Tibial nerve (tissue), 4 donors: ENCODE measurements around the gene ZNF423. TPM values are rescaled to one million over a fixed set of nuclear protein-coding genes. Genes with fewer than 3 reads are reported as not detected.

Source experiments
- DNase-seq, 2 donors: peaks; one replicate each; pipeline ENCODE4 v3.0.0-alpha.2; 2019; ENCODE audit warnings: low spot score in 2 of 2
- H3K27ac ChIP-seq, 4 donors: fragments of 200-600 bp; sonication (generic) in 3 of 4; one replicate each; pipeline ENCODE4 v1.5.1; 2017 to 2019; ENCODE audit warnings: mild to moderate bottlenecking in 1 of 4
- H3K27me3 ChIP-seq, 2 donors: fragments of 200-600 bp; sonication (generic) in 1 of 2; one replicate each; pipeline versions ENCODE4 v1.5.1 to v1.6.0; 2017 to 2019
- H3K36me3 ChIP-seq, 3 donors: fragments of 200-600 bp; sonication (generic); one replicate each; pipeline ENCODE4 v1.5.1; 2018 to 2019
- H3K4me1 ChIP-seq, 4 donors: fragments of 200-600 bp; sonication (generic) in 3 of 4; one replicate each; pipeline ENCODE4 v1.5.1; 2017 to 2019
- H3K4me3 ChIP-seq, 4 donors: fragments of 200-600 bp; sonication (generic) in 3 of 4; one replicate each; pipeline ENCODE4 v1.5.1; 2017 to 2019; ENCODE audit warnings: mild to moderate bottlenecking in 1 of 4, moderate library complexity in 1 of 4
- H3K9me3 ChIP-seq, 4 donors: fragments of 200-600 bp; sonication (generic) in 3 of 4; one replicate each; pipeline ENCODE4 v1.5.1; 2017 to 2019
- CTCF ChIP-seq, 5 experiments: fragments of 200-600 bp in 3 of 5; fragments of 450-650 bp in 2 of 5; sonication (generic) in 3 of 5; IDR thresholded peaks; one replicate each; pipeline ENCODE4 v1.5.1; 2016 to 2019; ENCODE audit warnings: antibody characterized with exemption in 5 of 5, mild to moderate bottlenecking in 3 of 5, moderate library complexity in 2 of 5
- EP300 ChIP-seq, 2 donors: sonication (generic); formaldehyde crosslinking; IDR thresholded peaks; one replicate each; pipeline ENCODE4 v1.6.1; 2017; ENCODE audit warnings: antibody characterized with exemption in 2 of 2, mild to moderate bottlenecking in 1 of 2
- POLR2A ChIP-seq, 2 donors: fragments of 450-650 bp; IDR thresholded peaks; one replicate each; pipeline ENCODE4 v1.6.1; 2017; ENCODE audit warnings: antibody characterized with exemption in 2 of 2, mild to moderate bottlenecking in 2 of 2, moderate library complexity in 2 of 2
- WGBS, 2 donors: methylation state at CpG; one replicate each; pipeline ENCODE4 v1.1.5; 2018; 5-methylcytosine and 5-hydroxymethylcytosine counted together
- total RNA-seq, 4 donors: library from RNA; depleted of rRNA; stranded (reverse); fragments of >200 nt; gene quantifications; one replicate each; pipeline ENCODE4 v1.1.0, GENCODE V29; 2016

ZNF423 gene
- total RNA-seq, 4 donors from 2014 or later = 15.9 to 20.5 (median 18.5) TPM

GRCh38 chr16:49844359-49844758, 11.6 kb downstream of the ZNF423 start:
- Histone ChIP-seq H3K36me3 (no peaks in the 10 kb centered on the region), H3K9me3 (no peaks in the 10 kb centered on the region), H3K4me1 (peaks cover 0 to 18% (median under 1%) of the 10 kb centered on the region in 4 donors), H3K4me3 (no peak overlapping the region), H3K27me3 (no peaks in the 10 kb centered on the region), H3K27ac (peak overlapping the region in 1 of 4 donors; percentile 16)
- DNase-seq = no peak
- TF ChIP-seq EP300 (IDR thresholded peaks at IDR 0.05) (no peak), CTCF (IDR thresholded peaks at IDR 0.05) (no peak), POLR2A (IDR thresholded peaks at IDR 0.05) (no peak)
- WGBS, 2 donors = 56 to 61% methylated on average over 6 of the region's 6 CpGs

GRCh38 chr16:49843758-49844157, 12.2 kb downstream of the ZNF423 start:
- Histone ChIP-seq H3K4me1 (peaks cover 0 to 24% (median 2%) of the 10 kb centered on the region in 4 donors), H3K9me3 (no peaks in the 10 kb centered on the region), H3K4me3 (no peak overlapping the region), H3K27ac (peak overlapping the region in 1 of 4 donors; percentile 16), H3K36me3 (no peaks in the 10 kb centered on the region), H3K27me3 (no peaks in the 10 kb centered on the region)
- 62 to 65% methylated on average over 8 of the region's 8 CpGs for WGBS, 2 donors
- TF ChIP-seq CTCF (IDR thresholded peaks at IDR 0.05) = no peak
- TF ChIP-seq EP300 (IDR thresholded peaks at IDR 0.05) = no peak
- no peak for TF ChIP-seq POLR2A (IDR thresholded peaks at IDR 0.05)
- DNase-seq = no peak

GRCh38 chr16:49842972-49843371, 12.9 kb downstream of the ZNF423 start:
- no peaks in the 10 kb centered on the region for H3K9me3 ChIP-seq
- H3K4me1 ChIP-seq = peaks cover 0 to 32% (median 2%) of the 10 kb centered on the region in 4 donors
- no peaks in the 10 kb centered on the region for H3K27me3 ChIP-seq
- 16 to 29% methylated on average over 4 of the region's 4 CpGs for WGBS, 2 donors
- H3K4me3 ChIP-seq = no peak overlapping the region
- H3K27ac ChIP-seq = peak overlapping the region in 1 of 4 donors; percentile 16
- H3K36me3 ChIP-seq = no peaks in the 10 kb centered on the region
- no peak for TF ChIP-seq POLR2A (IDR thresholded peaks at IDR 0.05)
- TF ChIP-seq CTCF (IDR thresholded peaks at IDR 0.05) = no peak
- TF ChIP-seq EP300 (IDR thresholded peaks at IDR 0.05) = peak in 1 of 2 donors; percentile 36
- DNase-seq = no peak

GRCh38 chr16:49839017-49839825, 16.7 kb downstream of the ZNF423 start:
- DNase-seq = no peak
- no peak for TF ChIP-seq CTCF (IDR thresholded peaks at IDR 0.05)
- TF ChIP-seq POLR2A (IDR thresholded peaks at IDR 0.05) = no peak
- peak overlapping the region in 2 of 4 donors; percentile 14 to 42 for H3K4me3 ChIP-seq
- WGBS, 2 donors = 49 to 69% methylated on average over 14 to 18 of the region's 26 CpGs
- no peaks in the 10 kb centered on the region for H3K9me3 ChIP-seq
- peak overlapping the region; percentile 54 to 74 (median 64) for H3K27ac ChIP-seq
- no peaks in the 10 kb centered on the region for H3K27me3 ChIP-seq
- H3K36me3 ChIP-seq = no peaks in the 10 kb centered on the region
- peaks cover 0 to 70% (median 27%) of the 10 kb centered on the region in 4 donors for H3K4me1 ChIP-seq

- DNase-seq = no peak
- Histone ChIP-seq H3K9me3 (no peaks in the 10 kb centered on the region), H3K27me3 (no peaks in the 10 kb centered on the region), H3K4me1 (peaks cover 0 to 75% (median 33%) of the 10 kb centered on the region in 4 donors), H3K36me3 (no peaks in the 10 kb centered on the region), H3K4me3 (peak overlapping the region in 2 of 4 donors; percentile 14 to 42), H3K27ac (peak overlapping the region; percentile 54 to 74 (median 64))
- WGBS, 2 donors = 11 to 23% methylated on average over 14 to 57 of the region's 63 CpGs
- TF ChIP-seq POLR2A (IDR thresholded peaks at IDR 0.05) (no peak), CTCF (IDR thresholded peaks at IDR 0.05) (no peak), EP300 (IDR thresholded peaks at IDR 0.05) (no peak)
Observed at GRCh38 chr16:49838441-49839016, 17.4 kb downstream of the ZNF423 start.
